Measurements from ENCODE around the gene SZT2. TPM values are rescaled to one million over a fixed set of nuclear protein-coding genes. Genes with fewer than 3 reads are reported as not detected.
A peak's percentile ranks its signal among the peaks of the same experiment; 100 is the strongest.

Gene SZT2
- total and polyA plus RNA-seq, 2 of the 13 experiments (the other 11 are each of a cell fraction or from before 2014, with no cell fraction given), result 8.0 to 8.8 TPM

- TF ChIP-seq, protein P1, sequence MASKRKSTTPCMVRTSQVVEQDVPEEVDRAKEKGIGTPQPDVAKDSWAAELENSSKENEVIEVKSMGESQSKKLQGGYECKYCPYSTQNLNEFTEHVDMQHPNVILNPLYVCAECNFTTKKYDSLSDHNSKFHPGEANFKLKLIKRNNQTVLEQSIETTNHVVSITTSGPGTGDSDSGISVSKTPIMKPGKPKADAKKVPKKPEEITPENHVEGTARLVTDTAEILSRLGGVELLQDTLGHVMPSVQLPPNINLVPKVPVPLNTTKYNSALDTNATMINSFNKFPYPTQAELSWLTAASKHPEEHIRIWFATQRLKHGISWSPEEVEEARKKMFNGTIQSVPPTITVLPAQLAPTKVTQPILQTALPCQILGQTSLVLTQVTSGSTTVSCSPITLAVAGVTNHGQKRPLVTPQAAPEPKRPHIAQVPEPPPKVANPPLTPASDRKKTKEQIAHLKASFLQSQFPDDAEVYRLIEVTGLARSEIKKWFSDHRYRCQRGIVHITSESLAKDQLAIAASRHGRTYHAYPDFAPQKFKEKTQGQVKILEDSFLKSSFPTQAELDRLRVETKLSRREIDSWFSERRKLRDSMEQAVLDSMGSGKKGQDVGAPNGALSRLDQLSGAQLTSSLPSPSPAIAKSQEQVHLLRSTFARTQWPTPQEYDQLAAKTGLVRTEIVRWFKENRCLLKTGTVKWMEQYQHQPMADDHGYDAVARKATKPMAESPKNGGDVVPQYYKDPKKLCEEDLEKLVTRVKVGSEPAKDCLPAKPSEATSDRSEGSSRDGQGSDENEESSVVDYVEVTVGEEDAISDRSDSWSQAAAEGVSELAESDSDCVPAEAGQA (IDR thresholded peaks at IDR 0.05; ENCODE audit: low read depth), result no peak
- TF ChIP-seq, protein P1 (CRISPR knock-in tag; IDR thresholded peaks at IDR 0.05; ENCODE audit: borderline replicate concordance), result 0 out of 2 replicates have a peak, but pooled peaks have one; percentile 70
- TF ChIP-seq DZIP1 (CRISPR knock-in tag; IDR thresholded peaks at IDR 0.05), result no peak
- 0 out of 2 replicates have a peak, but pooled peaks have one; percentile 3 for TF ChIP-seq ZNF839 (CRISPR knock-in tag; IDR thresholded peaks at IDR 0.05; ENCODE audit: borderline replicate concordance)
- no peak; the same call in 1 of the 2 replicates for TF ChIP-seq ZSCAN9 (CRISPR knock-in tag; IDR thresholded peaks at IDR 0.05; ENCODE audit: borderline replicate concordance)
- TF ChIP-seq TOPORS (CRISPR knock-in tag; IDR thresholded peaks at IDR 0.05), result no peak
- no peak for TF ChIP-seq ZNF646 (CRISPR knock-in tag; IDR thresholded peaks at IDR 0.05)
- no peak for TF ChIP-seq CERS6 (CRISPR knock-in tag; IDR thresholded peaks at IDR 0.05)
- 0 out of 2 replicates have a peak, but pooled peaks have one; percentile 7 for TF ChIP-seq NFKB2 (CRISPR knock-in tag; IDR thresholded peaks at IDR 0.05; ENCODE audit: borderline replicate concordance)
- no peak for TF ChIP-seq NFRKB (IDR thresholded peaks at IDR 0.05)
- TF ChIP-seq ATF4 (CRISPR knock-in tag; IDR thresholded peaks at IDR 0.05), result no peak
These were observed 31.5 kb upstream of the SZT2 start (continued) for GRCh38 chr1:43358121-43358745.
